ENCODE data around the gene DST.
"Not testable (repeated sequence)": the region's sequence is repeated elsewhere in the genome, so short reads cannot be mapped to it uniquely, and the experiment has no call there.

The DST gene

GRCh38 chr6:56677559-56677958 is 34.9 kb upstream of the DST start:
- Histone ChIP-seq H3K4me1 (ENCODE audit: insufficient read depth, low read length) (no peaks in the 10 kb centered on the region), H3K9ac (ENCODE audit: low read depth, low read length) (no peak overlapping the region), H3K9me3 (ENCODE audit: control insufficient read depth, insufficient read depth, low read length) (no peaks in the 10 kb centered on the region), H3K36me3 (ENCODE audit: insufficient read depth, low read length) (no peaks in the 10 kb centered on the region)

DNA sequence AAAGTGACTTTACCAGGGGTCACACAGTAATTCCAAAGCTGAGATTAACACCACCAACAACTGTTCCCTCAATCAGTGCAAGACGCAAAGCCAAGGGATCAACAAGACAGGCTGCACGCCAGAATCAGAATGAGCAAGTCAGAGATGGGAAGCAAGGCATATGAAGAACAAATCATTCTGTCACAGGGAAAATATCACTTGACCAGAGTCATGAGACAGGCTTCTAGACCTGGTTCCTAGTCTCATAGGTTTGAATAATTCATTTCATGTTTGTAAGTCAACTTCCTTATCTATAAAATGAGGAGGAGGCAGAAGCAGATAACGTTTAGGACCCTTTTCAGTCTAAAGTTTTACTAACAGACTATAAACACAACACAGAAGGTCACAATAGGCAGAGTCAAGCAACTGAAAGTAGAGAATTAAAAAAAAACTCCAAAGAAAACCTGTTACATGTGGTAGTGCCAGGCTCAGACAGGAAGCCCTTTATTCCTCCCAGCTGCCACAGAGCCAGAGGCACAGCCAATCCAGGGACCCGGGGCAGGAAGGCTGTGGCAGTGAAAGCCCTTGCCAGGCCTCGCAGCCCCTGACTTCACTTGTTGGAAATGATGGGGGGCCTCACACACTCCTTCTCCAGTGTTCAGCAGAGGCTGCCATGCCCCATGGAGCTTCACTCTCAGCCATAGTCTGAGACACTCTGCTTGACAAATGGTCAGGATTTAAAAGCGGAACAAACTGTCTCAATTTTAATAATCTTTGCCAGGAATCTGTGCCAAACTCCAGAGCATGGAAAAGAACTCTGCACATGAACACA is 29.2 kb upstream of the DST start:
- no peaks in the 10 kb centered on the region for H3K9me3 ChIP-seq (ENCODE audit: control insufficient read depth, insufficient read depth, low read length)
- no peak overlapping the region for H3K9ac ChIP-seq (ENCODE audit: low read depth, low read length)
- H3K4me1 ChIP-seq (ENCODE audit: insufficient read depth, low read length): no peaks in the 10 kb centered on the region
- peaks cover 4% of the 10 kb centered on the region; the same call in 1 of the 2 replicates for H3K36me3 ChIP-seq (ENCODE audit: insufficient read depth, low read length)

DNA sequence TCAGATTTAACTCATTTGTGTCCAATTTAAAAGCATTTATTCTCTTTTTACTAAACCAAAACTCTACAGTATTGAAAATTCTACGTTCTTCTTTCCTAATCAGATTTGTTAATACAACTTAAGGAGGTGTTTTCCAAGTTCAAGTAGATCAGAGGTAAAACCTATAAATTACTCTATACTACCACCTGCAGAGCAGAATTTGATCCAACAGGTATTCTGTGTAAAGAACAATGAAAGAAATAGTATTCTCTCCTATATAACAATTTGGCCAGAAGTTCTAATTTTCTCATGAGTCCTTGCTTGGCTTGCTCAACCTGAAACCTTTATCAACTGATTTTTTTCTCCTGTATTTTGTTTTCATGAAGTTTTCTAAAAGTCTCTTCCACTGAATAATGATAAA is 28.5 kb upstream of the DST start:
- Histone ChIP-seq H3K9ac (ENCODE audit: low read depth, low read length) (no peak overlapping the region), H3K36me3 (ENCODE audit: insufficient read depth, low read length) (peaks cover 4% of the 10 kb centered on the region; the same call in 1 of the 2 replicates), H3K4me1 (ENCODE audit: insufficient read depth, low read length) (no peaks in the 10 kb centered on the region), H3K9me3 (ENCODE audit: control insufficient read depth, insufficient read depth, low read length) (no peaks in the 10 kb centered on the region)

DNA sequence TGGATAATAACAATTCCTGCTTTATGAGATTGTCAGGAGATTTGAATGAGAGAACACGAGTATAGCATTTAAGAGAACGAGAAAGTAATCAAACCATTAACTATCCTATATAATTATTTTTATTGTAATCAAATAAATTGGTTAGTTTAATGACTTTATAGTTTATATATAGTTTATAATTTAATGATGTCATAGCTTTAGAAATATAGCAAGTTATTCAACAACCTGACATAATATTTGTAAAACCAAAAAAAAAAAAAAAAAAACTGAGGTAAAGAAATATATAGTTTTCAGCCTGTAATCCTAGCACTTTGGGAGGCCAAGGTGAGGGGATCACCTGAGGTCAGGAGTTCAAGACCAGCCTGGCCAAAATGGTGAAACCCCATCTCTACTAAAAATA is 26.4 kb upstream of the DST start:
- peaks cover 4% of the 10 kb centered on the region; the same call in 1 of the 2 replicates for H3K36me3 ChIP-seq (ENCODE audit: insufficient read depth, low read length)

GRCh38 chr6:56668158-56668557 is 25.5 kb upstream of the DST start:
- Histone ChIP-seq H3K4me1 (ENCODE audit: insufficient read depth, low read length) (peaks cover 4% of the 10 kb centered on the region; the same call in 1 of the 2 replicates), H3K9me3 (ENCODE audit: control insufficient read depth, insufficient read depth, low read length) (no peaks in the 10 kb centered on the region), H3K36me3 (ENCODE audit: insufficient read depth, low read length) (peaks cover 4% of the 10 kb centered on the region; the same call in 1 of the 2 replicates), H3K9ac (ENCODE audit: low read depth, low read length) (no peak overlapping the region)

More for the DNA sequence above, 26.4 kb upstream of the DST start:
- Histone ChIP-seq H3K9ac (ENCODE audit: low read depth, low read length) (no peak overlapping the region), H3K9me3 (ENCODE audit: control insufficient read depth, insufficient read depth, low read length) (no peaks in the 10 kb centered on the region), H3K4me1 (ENCODE audit: insufficient read depth, low read length) (peaks cover 2% of the 10 kb centered on the region; the same call in 1 of the 2 replicates)

DNA sequence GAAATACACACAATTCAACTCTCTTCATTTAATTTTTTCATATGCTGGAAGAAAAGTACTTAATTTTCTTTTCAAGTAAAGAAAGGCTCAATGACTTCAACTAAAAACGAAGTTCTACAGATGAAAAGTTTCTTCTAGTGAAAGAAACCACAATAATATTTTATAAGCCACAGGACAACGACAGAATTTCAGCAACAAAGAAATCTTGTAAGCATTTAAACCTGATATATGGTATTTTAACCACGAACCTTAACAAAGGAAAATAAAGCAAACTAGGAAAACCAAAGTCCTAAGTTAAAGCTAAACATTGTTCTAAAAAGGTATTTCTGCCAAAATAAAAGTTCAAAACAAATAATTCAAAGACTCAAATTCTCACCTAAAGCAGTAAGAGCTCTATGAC is 24.6 kb upstream of the DST start:
- H3K9me3 ChIP-seq (ENCODE audit: control insufficient read depth, insufficient read depth, low read length): no peaks in the 10 kb centered on the region
- H3K36me3 ChIP-seq (ENCODE audit: insufficient read depth, low read length): peaks cover 4% of the 10 kb centered on the region; the same call in 1 of the 2 replicates
- H3K9ac ChIP-seq (ENCODE audit: low read depth, low read length): no peak overlapping the region
- H3K4me1 ChIP-seq (ENCODE audit: insufficient read depth, low read length): peaks cover 4% of the 10 kb centered on the region; the same call in 1 of the 2 replicates

GRCh38 chr6:56664029-56664428 is 21.3 kb upstream of the DST start:
- no peaks in the 10 kb centered on the region for H3K9me3 ChIP-seq (ENCODE audit: control insufficient read depth, insufficient read depth, low read length)
- peaks cover 18% of the 10 kb centered on the region for H3K4me1 ChIP-seq (ENCODE audit: insufficient read depth, low read length)
- no peaks in the 10 kb centered on the region for H3K36me3 ChIP-seq (ENCODE audit: insufficient read depth, low read length)
- H3K9ac ChIP-seq (ENCODE audit: low read depth, low read length): no peak overlapping the region

GRCh38 chr6:56663344-56663743 is 20.7 kb upstream of the DST start:
- Histone ChIP-seq H3K9me3 (ENCODE audit: control insufficient read depth, insufficient read depth, low read length) (no peaks in the 10 kb centered on the region), H3K9ac (ENCODE audit: low read depth, low read length) (no peak overlapping the region), H3K36me3 (ENCODE audit: insufficient read depth, low read length) (no peaks in the 10 kb centered on the region), H3K4me1 (ENCODE audit: insufficient read depth, low read length) (peaks cover 18% of the 10 kb centered on the region)

DNA sequence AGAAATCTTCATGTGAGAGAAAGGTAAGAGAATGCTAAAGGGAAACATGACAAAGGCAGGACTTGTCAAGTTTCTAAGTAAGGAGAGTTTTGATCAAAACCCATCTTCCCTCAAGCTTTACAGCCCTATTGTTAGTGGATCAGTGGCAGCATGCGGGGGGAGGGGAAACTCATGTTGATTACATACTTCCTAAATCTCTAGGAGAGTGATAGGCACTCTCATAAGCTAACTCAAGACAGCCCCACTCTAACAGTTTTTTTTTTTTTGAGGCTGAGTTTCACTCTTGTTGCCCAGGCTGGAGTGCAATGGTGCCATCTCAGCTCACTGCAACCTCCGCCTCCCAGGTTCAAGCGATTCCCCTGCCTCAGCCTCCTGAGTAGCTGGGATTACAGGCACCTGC is 18.6 kb upstream of the DST start:
- H3K9ac ChIP-seq (ENCODE audit: low read depth, low read length); H3K9me3 ChIP-seq (ENCODE audit: control insufficient read depth, insufficient read depth, low read length); H3K36me3 ChIP-seq (ENCODE audit: insufficient read depth, low read length): not testable (repeated sequence)
- peaks cover 18% of the 10 kb centered on the region for H3K4me1 ChIP-seq (ENCODE audit: insufficient read depth, low read length)

DNA sequence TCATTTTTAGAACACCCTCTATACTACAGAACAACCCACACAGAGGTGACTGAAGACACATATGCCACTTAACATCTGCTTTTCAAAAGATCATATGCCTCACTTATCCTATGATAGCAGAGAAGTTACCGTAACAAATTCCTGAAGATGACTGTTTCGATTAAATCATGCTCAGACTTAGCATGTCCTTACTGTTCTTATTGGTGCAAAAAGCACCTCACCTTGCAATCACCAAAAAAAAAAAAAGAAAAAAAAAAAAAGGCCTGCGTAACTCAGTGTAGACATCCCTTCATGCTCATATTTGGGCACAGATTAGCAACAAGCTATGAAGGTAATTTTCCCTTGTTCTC is 17.7 kb upstream of the DST start:
- Histone ChIP-seq H3K9me3 (ENCODE audit: control insufficient read depth, insufficient read depth, low read length) (no peaks in the 10 kb centered on the region), H3K4me1 (ENCODE audit: insufficient read depth, low read length) (peaks cover 18% of the 10 kb centered on the region), H3K36me3 (ENCODE audit: insufficient read depth, low read length) (no peaks in the 10 kb centered on the region), H3K9ac (ENCODE audit: low read depth, low read length) (no peak overlapping the region)

GRCh38 chr6:56659721-56660380 is 17.2 kb upstream of the DST start:
- H3K9ac ChIP-seq (ENCODE audit: low read depth, low read length): no peak overlapping the region
- H3K4me1 ChIP-seq (ENCODE audit: insufficient read depth, low read length): peaks cover 18% of the 10 kb centered on the region
- no peaks in the 10 kb centered on the region for H3K9me3 ChIP-seq (ENCODE audit: control insufficient read depth, insufficient read depth, low read length)
- H3K36me3 ChIP-seq (ENCODE audit: insufficient read depth, low read length): no peaks in the 10 kb centered on the region

DNA sequence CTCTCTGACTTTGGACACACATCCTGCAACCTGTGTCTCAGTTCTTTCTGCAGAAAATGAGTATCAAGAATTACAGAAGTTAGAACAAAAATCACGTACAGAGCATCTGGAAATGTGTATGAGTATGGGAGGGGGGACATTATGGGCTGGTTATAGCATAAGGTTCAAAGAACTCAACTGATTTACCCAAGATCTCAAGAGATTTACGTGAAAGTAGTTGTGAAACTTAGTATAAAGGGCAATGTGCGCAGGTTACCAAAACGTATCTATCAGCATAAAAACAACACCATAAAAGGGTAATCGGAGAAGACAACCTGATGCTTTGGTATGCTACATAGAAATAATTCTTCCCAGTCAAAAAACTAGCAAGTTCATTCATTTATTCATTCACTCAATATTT is 15.6 kb upstream of the DST start:
- no peaks in the 10 kb centered on the region for H3K36me3 ChIP-seq (ENCODE audit: insufficient read depth, low read length)
- H3K4me1 ChIP-seq (ENCODE audit: insufficient read depth, low read length): peaks cover 14% of the 10 kb centered on the region
- no peak overlapping the region for H3K9ac ChIP-seq (ENCODE audit: low read depth, low read length)
- no peaks in the 10 kb centered on the region for H3K9me3 ChIP-seq (ENCODE audit: control insufficient read depth, insufficient read depth, low read length)

DNA sequence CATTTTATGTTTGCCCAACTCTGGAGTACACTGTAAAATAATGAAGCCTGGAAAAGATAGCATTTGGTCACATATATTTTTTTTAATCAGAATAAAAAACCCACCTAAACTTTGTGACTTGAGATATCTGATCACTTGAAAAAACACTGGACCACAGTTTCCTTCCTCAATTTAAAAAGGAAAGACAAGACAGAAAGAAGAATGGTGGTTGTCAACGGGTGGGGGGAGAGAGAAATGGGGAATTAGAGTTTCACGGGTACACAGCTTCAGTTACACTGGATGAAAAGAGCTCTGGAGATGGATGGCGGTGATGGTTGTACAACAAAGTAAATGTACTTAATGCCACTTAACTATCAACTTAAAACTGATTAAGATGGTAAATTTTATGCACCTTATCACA is 14.7 kb upstream of the DST start:
- Histone ChIP-seq H3K4me1 (ENCODE audit: insufficient read depth, low read length) (peaks cover 17% of the 10 kb centered on the region), H3K9me3 (ENCODE audit: control insufficient read depth, insufficient read depth, low read length) (no peaks in the 10 kb centered on the region), H3K9ac (ENCODE audit: low read depth, low read length) (no peak overlapping the region), H3K36me3 (ENCODE audit: insufficient read depth, low read length) (no peaks in the 10 kb centered on the region)

DNA sequence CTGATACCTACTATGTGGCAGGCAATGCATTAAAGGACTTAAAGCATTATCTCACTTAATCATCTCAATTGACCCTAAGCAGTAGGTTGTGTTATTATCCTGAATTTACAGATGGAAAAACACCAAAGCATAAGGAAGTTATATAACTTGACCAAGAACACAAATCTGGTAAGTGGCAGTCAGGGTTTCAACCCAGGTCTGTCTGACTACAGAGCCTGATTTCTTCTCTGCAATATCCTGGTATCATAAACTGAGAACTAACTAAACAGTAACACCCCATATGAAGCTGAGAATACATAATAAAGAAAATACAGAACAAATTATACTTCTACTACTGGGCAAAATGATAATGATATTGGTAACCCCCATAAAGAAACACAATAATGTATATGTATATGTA is 13.8 kb upstream of the DST start:
- H3K4me1 ChIP-seq (ENCODE audit: insufficient read depth, low read length): peaks cover 25% of the 10 kb centered on the region
- H3K9ac ChIP-seq (ENCODE audit: low read depth, low read length): no peak overlapping the region
- no peaks in the 10 kb centered on the region for H3K36me3 ChIP-seq (ENCODE audit: insufficient read depth, low read length)
- no peaks in the 10 kb centered on the region for H3K9me3 ChIP-seq (ENCODE audit: control insufficient read depth, insufficient read depth, low read length)

DNA sequence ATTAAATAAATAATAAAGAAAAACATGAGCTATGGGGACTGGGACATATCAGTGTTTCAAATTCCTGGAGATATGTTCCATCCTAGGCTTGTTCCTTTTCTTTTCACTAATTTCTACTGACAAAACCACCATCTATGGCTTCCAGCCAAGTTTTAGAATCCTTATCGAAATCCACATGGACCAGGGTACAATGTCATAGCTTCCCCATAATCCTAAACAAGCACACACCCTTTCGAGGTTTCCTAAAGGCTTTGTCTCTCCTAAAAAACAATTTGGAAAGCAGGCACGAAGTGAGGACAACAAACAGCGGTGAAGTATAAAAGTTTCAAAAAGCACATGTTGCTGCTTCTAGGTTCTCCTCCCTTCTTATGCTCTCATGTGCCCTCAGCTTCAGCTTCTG is 13.3 kb upstream of the DST start:
- H3K9ac ChIP-seq (ENCODE audit: low read depth, low read length): no peak overlapping the region
- peaks cover 22% of the 10 kb centered on the region for H3K4me1 ChIP-seq (ENCODE audit: insufficient read depth, low read length)
- H3K9me3 ChIP-seq (ENCODE audit: control insufficient read depth, insufficient read depth, low read length): no peaks in the 10 kb centered on the region
- H3K36me3 ChIP-seq (ENCODE audit: insufficient read depth, low read length): no peaks in the 10 kb centered on the region
